GM12878 (cell line): ENCODE results near the gene RTEL1. TPM values are rescaled to one million over a fixed set of nuclear protein-coding genes. Genes with fewer than 3 reads are reported as not detected.

Source experiments
- BCL11A ChIP-seq: IDR thresholded peaks from 2 replicates; pipeline ENCODE4 v1.6.1; 2011; ENCODE audit warnings: low read depth, low read length
- DPF2 ChIP-seq: fragments of 450-650 bp; IDR thresholded peaks from 2 replicates; pipeline ENCODE4 v1.6.1; 2017; ENCODE audit warnings: mild to moderate bottlenecking
- FOXK2 ChIP-seq: fragments of 450-650 bp; IDR thresholded peaks from 2 replicates; pipeline ENCODE4 v1.6.1; 2017; ENCODE audit warnings: mild to moderate bottlenecking, moderate library complexity
- FOXM1 ChIP-seq: IDR thresholded peaks from 2 replicates; pipeline ENCODE4 v1.6.1; 2012; ENCODE audit warnings: low read depth, mild to moderate bottlenecking, inconsistent platforms, low read length, moderate library complexity
- GATAD2B ChIP-seq: fragments of 450-650 bp; conservative IDR thresholded peaks from 2 replicates; pipeline ENCODE4 v1.6.1; 2017; ENCODE audit warnings: low read depth, mild to moderate bottlenecking, moderate library complexity
- HCFC1 ChIP-seq: fragments of 150-350 bp; IDR thresholded peaks from 2 replicates; pipeline ENCODE4 v1.6.1; 2014; ENCODE audit warnings: low read length
- IKZF1 ChIP-seq: fragments of 450-650 bp; conservative IDR thresholded peaks from 2 replicates; pipeline ENCODE4 v1.6.1; 2017; ENCODE audit warnings: antibody characterized with exemption, mild to moderate bottlenecking
- JUND ChIP-seq: IDR thresholded peaks from 2 replicates; pipeline ENCODE4 v1.6.1; 2012; ENCODE audit warnings: low read depth, mild to moderate bottlenecking, low read length, improper control_type of control experiment, moderate library complexity
- KAT2A ChIP-seq: conservative IDR thresholded peaks from 2 replicates; pipeline ENCODE4 v1.6.1; 2011; ENCODE audit warnings: low read depth, low read length; ENCODE audit not compliant: control insufficient read depth
- KLF5 ChIP-seq: fragments of 450-650 bp; IDR thresholded peaks from 2 replicates; pipeline ENCODE4 v1.6.1; 2014; ENCODE audit warnings: mild to moderate bottlenecking; ENCODE audit not compliant: partially characterized antibody
- MEF2B ChIP-seq: fragments of 450-650 bp; IDR thresholded peaks from 2 replicates; pipeline ENCODE4 v1.6.1; 2018; ENCODE audit warnings: mild to moderate bottlenecking, moderate library complexity; ENCODE audit not compliant: partially characterized antibody, poor library complexity, severe bottlenecking
- MTA2 ChIP-seq: fragments of 450-650 bp; IDR thresholded peaks from 2 replicates; pipeline ENCODE4 v1.6.1; 2016; ENCODE audit warnings: low read depth, mild to moderate bottlenecking, moderate library complexity
- PML ChIP-seq: IDR thresholded peaks from 2 replicates; pipeline ENCODE4 v1.6.1; 2012; ENCODE audit warnings: low read length, inconsistent platforms
- STAT3 ChIP-seq: IDR thresholded peaks from 2 replicates; pipeline ENCODE4 v1.6.1; 2011; ENCODE audit warnings: low read depth, low read length, improper control_type of control experiment
- TCF12 ChIP-seq: IDR thresholded peaks from 2 replicates; pipeline ENCODE4 v1.6.1; 2011; ENCODE audit warnings: low read depth, mild to moderate bottlenecking, low read length
- ZNF274 ChIP-seq: IDR thresholded peaks from one replicate; pipeline ENCODE4 v1.8.0; 2011; ENCODE audit not compliant: insufficient read length, insufficient read depth
- ZNF384 ChIP-seq: IDR thresholded peaks from 2 replicates; pipeline ENCODE4 v1.6.1; 2012; ENCODE audit warnings: low read depth, mild to moderate bottlenecking, low read length, improper control_type of control experiment, borderline replicate concordance
- ZSCAN29 ChIP-seq: fragments of 450-650 bp; IDR thresholded peaks from 2 replicates; pipeline ENCODE4 v1.6.1; 2017; ENCODE audit warnings: mild to moderate bottlenecking, moderate library complexity
- polyA plus RNA-seq, 11 experiments: library from polyadenylated mRNA; depleted of rRNA in 4 of 11; unstranded in 6 of 11; stranded (reverse) in 5 of 11; fragments of >200 nt; fragmentation: Nextera tagmentation in 4 of 11; fragmentation: Illumina TruSeq in 1 of 11; extraction: Ambion mirVana in 4 of 11; extraction: Trizol in 1 of 11; gene quantifications; 1 replicate in 1 of 11; 2 replicates in 10 of 11; pipeline versions ENCODE4 v1.2.1 to v1.2.3, GENCODE V29; 2011 to 2016; ENCODE audit warnings: inconsistent platforms in 2 of 11, missing spikeins in 2 of 11, low read depth in 1 of 11
- total RNA-seq, 4 experiments: library from RNA; depleted of rRNA in 3 of 4; stranded (reverse); fragments of >200 nt in 3 of 4; fragmentation: Illumina TruSeq in 1 of 4; extraction: Trizol in 1 of 4; gene quantifications; 2 replicates each; pipeline versions ENCODE4 v1.2.1 to v1.2.3, GENCODE V29; 2013 to 2021
- TF ChIP-seq, protein P1 (sequence below): fragments of 450-650 bp; IDR thresholded peaks from 2 replicates; pipeline ENCODE4 v1.6.1; 2018; ENCODE audit warnings: mild to moderate bottlenecking, low read depth, moderate library complexity; ENCODE audit not compliant: partially characterized antibody
- TF ChIP-seq, protein P2 (sequence below): fragments of 450-650 bp; IDR thresholded peaks from 2 replicates; pipeline ENCODE4 v1.6.1; 2017; ENCODE audit warnings: mild to moderate bottlenecking, moderate library complexity
- TF ChIP-seq, protein P3 (sequence below): IDR thresholded peaks from 2 replicates; pipeline ENCODE4 v1.6.1; 2011; ENCODE audit warnings: borderline replicate concordance, low read depth, mild to moderate bottlenecking, moderate library complexity, mixed read lengths, low read length; ENCODE audit not compliant: insufficient read depth; ENCODE audit errors: extremely low read length

The RTEL1 gene
- total and polyA plus RNA-seq, 10 of the 15 experiments (the other 5 are each of a cell fraction or from before 2014, with no cell fraction given) = 0.40 to 37.2 (median 15.6) TPM; not detected in 1

DNA sequence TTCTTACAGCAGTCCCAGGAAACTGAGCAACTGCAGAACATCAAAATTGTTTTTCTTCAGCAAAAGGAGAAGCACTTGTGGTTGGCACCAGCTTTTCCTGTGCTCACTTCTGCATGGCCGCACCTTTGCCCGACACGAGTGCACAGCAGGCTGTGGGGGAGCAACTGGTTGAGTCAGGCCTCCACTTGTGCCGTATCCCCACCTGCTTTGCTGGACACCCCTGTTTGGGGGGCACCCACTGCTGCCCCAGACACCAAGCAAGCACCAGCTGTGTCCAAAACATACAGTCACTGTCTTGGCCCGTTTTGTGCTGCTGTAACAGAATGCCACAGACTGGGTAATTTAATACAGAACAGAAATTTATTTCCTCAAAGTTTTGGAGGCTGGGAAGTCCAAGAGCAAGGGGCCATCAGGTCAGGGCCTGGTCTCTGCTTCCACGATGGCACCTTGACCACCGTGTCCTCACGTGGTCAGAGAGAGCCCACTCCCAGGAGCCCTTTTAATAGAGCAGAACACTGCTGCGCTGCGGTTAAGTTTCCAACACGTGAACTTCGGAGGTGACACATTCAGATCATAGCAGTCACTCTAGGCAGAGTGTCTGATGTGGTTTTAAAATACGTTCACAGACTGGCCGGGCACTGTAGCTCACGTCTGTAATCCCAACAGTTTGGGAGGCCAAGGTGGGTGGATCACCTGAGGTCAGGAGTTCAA, 22.5 kb upstream of the RTEL1 start (continued):
- TF ChIP-seq, protein P1, sequence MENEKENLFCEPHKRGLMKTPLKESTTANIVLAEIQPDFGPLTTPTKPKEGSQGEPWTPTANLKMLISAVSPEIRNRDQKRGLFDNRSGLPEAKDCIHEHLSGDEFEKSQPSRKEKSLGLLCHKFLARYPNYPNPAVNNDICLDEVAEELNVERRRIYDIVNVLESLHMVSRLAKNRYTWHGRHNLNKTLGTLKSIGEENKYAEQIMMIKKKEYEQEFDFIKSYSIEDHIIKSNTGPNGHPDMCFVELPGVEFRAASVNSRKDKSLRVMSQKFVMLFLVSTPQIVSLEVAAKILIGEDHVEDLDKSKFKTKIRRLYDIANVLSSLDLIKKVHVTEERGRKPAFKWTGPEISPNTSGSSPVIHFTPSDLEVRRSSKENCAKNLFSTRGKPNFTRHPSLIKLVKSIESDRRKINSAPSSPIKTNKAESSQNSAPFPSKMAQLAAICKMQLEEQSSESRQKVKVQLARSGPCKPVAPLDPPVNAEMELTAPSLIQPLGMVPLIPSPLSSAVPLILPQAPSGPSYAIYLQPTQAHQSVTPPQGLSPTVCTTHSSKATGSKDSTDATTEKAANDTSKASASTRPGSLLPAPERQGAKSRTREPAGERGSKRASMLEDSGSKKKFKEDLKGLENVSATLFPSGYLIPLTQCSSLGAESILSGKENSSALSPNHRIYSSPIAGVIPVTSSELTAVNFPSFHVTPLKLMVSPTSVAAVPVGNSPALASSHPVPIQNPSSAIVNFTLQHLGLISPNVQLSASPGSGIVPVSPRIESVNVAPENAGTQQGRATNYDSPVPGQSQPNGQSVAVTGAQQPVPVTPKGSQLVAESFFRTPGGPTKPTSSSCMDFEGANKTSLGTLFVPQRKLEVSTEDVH = peak; percentile 77
- no peak for TF ChIP-seq STAT3
- TF ChIP-seq TCF12 = 0 out of 2 replicates have a peak, but pooled peaks have one; percentile 15
- TF ChIP-seq BCL11A = no peak
- TF ChIP-seq ZNF384 = no peak
- no peak for TF ChIP-seq KLF5
- TF ChIP-seq MEF2B = peak; percentile 82
- TF ChIP-seq DPF2 = peak; percentile 80; the same call in 1 of the 2 replicates
- no peak for TF ChIP-seq FOXM1
- TF ChIP-seq, protein P2, sequence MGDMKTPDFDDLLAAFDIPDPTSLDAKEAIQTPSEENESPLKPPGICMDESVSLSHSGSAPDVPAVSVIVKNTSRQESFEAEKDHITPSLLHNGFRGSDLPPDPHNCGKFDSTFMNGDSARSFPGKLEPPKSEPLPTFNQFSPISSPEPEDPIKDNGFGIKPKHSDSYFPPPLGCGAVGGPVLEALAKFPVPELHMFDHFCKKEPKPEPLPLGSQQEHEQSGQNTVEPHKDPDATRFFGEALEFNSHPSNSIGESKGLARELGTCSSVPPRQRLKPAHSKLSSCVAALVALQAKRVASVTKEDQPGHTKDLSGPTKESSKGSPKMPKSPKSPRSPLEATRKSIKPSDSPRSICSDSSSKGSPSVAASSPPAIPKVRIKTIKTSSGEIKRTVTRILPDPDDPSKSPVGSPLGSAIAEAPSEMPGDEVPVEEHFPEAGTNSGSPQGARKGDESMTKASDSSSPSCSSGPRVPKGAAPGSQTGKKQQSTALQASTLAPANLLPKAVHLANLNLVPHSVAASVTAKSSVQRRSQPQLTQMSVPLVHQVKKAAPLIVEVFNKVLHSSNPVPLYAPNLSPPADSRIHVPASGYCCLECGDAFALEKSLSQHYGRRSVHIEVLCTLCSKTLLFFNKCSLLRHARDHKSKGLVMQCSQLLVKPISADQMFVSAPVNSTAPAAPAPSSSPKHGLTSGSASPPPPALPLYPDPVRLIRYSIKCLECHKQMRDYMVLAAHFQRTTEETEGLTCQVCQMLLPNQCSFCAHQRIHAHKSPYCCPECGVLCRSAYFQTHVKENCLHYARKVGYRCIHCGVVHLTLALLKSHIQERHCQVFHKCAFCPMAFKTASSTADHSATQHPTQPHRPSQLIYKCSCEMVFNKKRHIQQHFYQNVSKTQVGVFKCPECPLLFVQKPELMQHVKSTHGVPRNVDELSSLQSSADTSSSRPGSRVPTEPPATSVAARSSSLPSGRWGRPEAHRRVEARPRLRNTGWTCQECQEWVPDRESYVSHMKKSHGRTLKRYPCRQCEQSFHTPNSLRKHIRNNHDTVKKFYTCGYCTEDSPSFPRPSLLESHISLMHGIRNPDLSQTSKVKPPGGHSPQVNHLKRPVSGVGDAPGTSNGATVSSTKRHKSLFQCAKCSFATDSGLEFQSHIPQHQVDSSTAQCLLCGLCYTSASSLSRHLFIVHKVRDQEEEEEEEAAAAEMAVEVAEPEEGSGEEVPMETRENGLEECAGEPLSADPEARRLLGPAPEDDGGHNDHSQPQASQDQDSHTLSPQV = no peak
- TF ChIP-seq IKZF1 = peak; percentile 96
- no peak for TF ChIP-seq FOXK2
- TF ChIP-seq GATAD2B = peak; percentile 78
- peak; percentile 94 for TF ChIP-seq MTA2
- no peak for TF ChIP-seq ZNF274
- no peak for TF ChIP-seq ZSCAN29
- no peak for TF ChIP-seq JUND
- no peak for TF ChIP-seq KAT2A
- TF ChIP-seq, protein P3, sequence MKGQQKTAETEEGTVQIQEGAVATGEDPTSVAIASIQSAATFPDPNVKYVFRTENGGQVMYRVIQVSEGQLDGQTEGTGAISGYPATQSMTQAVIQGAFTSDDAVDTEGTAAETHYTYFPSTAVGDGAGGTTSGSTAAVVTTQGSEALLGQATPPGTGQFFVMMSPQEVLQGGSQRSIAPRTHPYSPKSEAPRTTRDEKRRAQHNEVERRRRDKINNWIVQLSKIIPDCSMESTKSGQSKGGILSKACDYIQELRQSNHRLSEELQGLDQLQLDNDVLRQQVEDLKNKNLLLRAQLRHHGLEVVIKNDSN = peak; percentile 27
- no peak for TF ChIP-seq HCFC1
- TF ChIP-seq PML = no peak
